ENCODE results near the gene NFATC2. TPM values are rescaled to one million over a fixed set of nuclear protein-coding genes. Genes with fewer than 3 reads are reported as not detected.

NFATC2 gene
- total RNA-seq, 1 donor from 2014 or later, result 3.9 TPM

DNA sequence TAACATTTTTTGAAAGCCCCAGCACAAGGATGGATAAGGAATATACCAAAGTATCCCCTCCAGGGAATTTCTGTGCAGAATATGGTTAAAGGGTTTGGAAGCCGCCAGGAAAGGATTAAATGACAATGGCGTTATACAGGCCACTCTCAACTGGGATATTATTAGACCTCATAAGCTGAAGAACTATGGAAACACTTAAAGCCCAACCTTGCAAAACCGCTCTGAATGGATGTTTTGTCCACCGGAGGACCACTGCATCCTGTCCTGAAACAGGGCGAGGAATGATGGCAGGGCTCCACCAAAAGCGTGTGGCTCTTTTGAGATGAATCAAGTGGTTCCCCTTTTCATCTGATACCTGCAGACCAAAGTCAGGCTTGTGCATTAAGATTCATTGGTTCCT, 32.4 kb downstream of the NFATC2 start:
- Histone ChIP-seq H3K4me1 (ENCODE audit: insufficient read depth, low read length) (peaks cover 11% of the 10 kb centered on the region), H3K9ac (ENCODE audit: low read length) (no peak overlapping the region), H4K20me1 (ENCODE audit: insufficient read depth, low read length) (peaks cover 24% of the 10 kb centered on the region), H3K36me3 (ENCODE audit: insufficient read depth, low read length) (no peaks in the 10 kb centered on the region), H3K4me3 (ENCODE audit: insufficient read depth, low read depth, low read length) (no peak overlapping the region), H3K27me3 (ENCODE audit: insufficient read depth, low read length) (no peaks in the 10 kb centered on the region), H3K79me2 (ENCODE audit: insufficient read depth, low read length) (no peaks in the 10 kb centered on the region), H3K4me2 (ENCODE audit: low read length) (no peak overlapping the region), H3K27ac (ENCODE audit: low read depth, low read length) (no peak overlapping the region), H2AFZ (ENCODE audit: low read depth, low read length) (no peak overlapping the region), H3K9me3 (ENCODE audit: insufficient read depth, low read depth, low read length) (no peaks in the 10 kb centered on the region)
- Mint-ChIP-seq H3K4me1 (ENCODE audit: low read depth, unreplicated experiment) (peaks cover 17% of the 10 kb centered on the region), H3K36me3 (ENCODE audit: low read depth, unreplicated experiment) (peaks cover 4% of the 10 kb centered on the region), H3K27me3 (ENCODE audit: low read depth, unreplicated experiment) (no peaks in the 10 kb centered on the region), H3K27ac (ENCODE audit: unreplicated experiment) (no peak overlapping the region), H3K4me3 (ENCODE audit: unreplicated experiment) (no peak overlapping the region), H3K9me3 (ENCODE audit: unreplicated experiment) (no peaks in the 10 kb centered on the region)
- DNase-seq (ENCODE audit: low read depth), result no peak
- no peak for TF ChIP-seq CTCF (IDR thresholded peaks at IDR 0.05; ENCODE audit: insufficient read depth, low read depth, low read length)
- no peak for TF ChIP-seq EZH2 (IDR thresholded peaks at IDR 0.05; ENCODE audit: insufficient read depth, low read length)
- no peak for FAIRE-seq

- peaks cover 2% of the 10 kb centered on the region for H3K36me3 Mint-ChIP-seq (ENCODE audit: low read depth, unreplicated experiment)
- Histone ChIP-seq H2AFZ (ENCODE audit: low read depth, low read length) (no peak overlapping the region), H4K20me1 (ENCODE audit: insufficient read depth, low read length) (peaks cover 24% of the 10 kb centered on the region), H3K9ac (ENCODE audit: low read length) (no peak overlapping the region), H3K27me3 (ENCODE audit: insufficient read depth, low read length) (no peaks in the 10 kb centered on the region), H3K36me3 (ENCODE audit: insufficient read depth, low read length) (no peaks in the 10 kb centered on the region), H3K4me3 (ENCODE audit: insufficient read depth, low read depth, low read length) (no peak overlapping the region), H3K4me1 (ENCODE audit: insufficient read depth, low read length) (peaks cover 11% of the 10 kb centered on the region), H3K27ac (ENCODE audit: low read depth, low read length) (no peak overlapping the region), H3K4me2 (ENCODE audit: low read length) (no peak overlapping the region), H3K9me3 (ENCODE audit: insufficient read depth, low read depth, low read length) (no peaks in the 10 kb centered on the region), H3K79me2 (ENCODE audit: insufficient read depth, low read length) (no peaks in the 10 kb centered on the region)
- H3K27ac Mint-ChIP-seq (ENCODE audit: unreplicated experiment), result peak overlapping the region; percentile 78
- FAIRE-seq (no peak), DNase-seq (ENCODE audit: low read depth) (no peak)
- no peak overlapping the region for H3K4me3 Mint-ChIP-seq (ENCODE audit: unreplicated experiment)
- peaks cover 17% of the 10 kb centered on the region for H3K4me1 Mint-ChIP-seq (ENCODE audit: low read depth, unreplicated experiment)
- no peak for TF ChIP-seq CTCF (IDR thresholded peaks at IDR 0.05; ENCODE audit: insufficient read depth, low read depth, low read length)
- no peak for TF ChIP-seq EZH2 (IDR thresholded peaks at IDR 0.05; ENCODE audit: insufficient read depth, low read length)
- no peaks in the 10 kb centered on the region for H3K27me3 Mint-ChIP-seq (ENCODE audit: low read depth, unreplicated experiment)
- H3K9me3 Mint-ChIP-seq (ENCODE audit: unreplicated experiment), result no peaks in the 10 kb centered on the region
Measured at GRCh38 chr20:51509208-51509607, 33.3 kb downstream of the NFATC2 start.

DNA sequence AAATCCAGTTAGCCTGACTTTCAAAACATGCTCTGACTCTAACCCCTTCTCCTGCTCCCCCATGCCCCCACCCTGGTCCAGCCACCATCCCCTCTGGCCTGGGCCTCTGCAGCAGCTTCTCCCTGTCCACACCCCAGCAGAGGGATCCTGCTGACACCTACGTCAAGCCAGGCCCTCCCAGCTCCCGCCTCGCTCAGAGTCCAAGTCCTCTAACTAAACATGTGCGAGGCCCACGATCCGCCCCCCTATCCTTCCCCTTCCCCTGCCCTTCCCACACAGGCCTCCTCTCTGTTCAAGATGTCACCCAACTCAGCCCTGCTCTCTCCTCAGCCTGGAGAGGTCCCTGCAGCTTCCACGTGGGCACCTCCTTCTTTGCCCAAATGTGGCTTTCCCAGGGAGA, 33.7 kb downstream of the NFATC2 start:
- no peak overlapping the region for H3K4me2 ChIP-seq (ENCODE audit: low read length)
- H3K9me3 ChIP-seq (ENCODE audit: insufficient read depth, low read depth, low read length), result no peaks in the 10 kb centered on the region
- no peak for TF ChIP-seq EZH2 (IDR thresholded peaks at IDR 0.05; ENCODE audit: insufficient read depth, low read length)
- TF ChIP-seq CTCF (IDR thresholded peaks at IDR 0.05; ENCODE audit: insufficient read depth, low read depth, low read length), result no peak
- H3K9ac ChIP-seq (ENCODE audit: low read length), result no peak overlapping the region
- no peaks in the 10 kb centered on the region for H3K9me3 Mint-ChIP-seq (ENCODE audit: unreplicated experiment)
- DNase-seq (ENCODE audit: low read depth) (no peak), FAIRE-seq (no peak)
- H3K36me3 ChIP-seq (ENCODE audit: insufficient read depth, low read length), result no peaks in the 10 kb centered on the region
- H3K27ac ChIP-seq (ENCODE audit: low read depth, low read length), result no peak overlapping the region
- peaks cover 11% of the 10 kb centered on the region for H3K4me1 ChIP-seq (ENCODE audit: insufficient read depth, low read length)
- no peaks in the 10 kb centered on the region for H3K27me3 ChIP-seq (ENCODE audit: insufficient read depth, low read length)
- H3K27ac Mint-ChIP-seq (ENCODE audit: unreplicated experiment), result peak overlapping the region; percentile 78
- H2AFZ ChIP-seq (ENCODE audit: low read depth, low read length), result no peak overlapping the region
- H3K79me2 ChIP-seq (ENCODE audit: insufficient read depth, low read length), result no peaks in the 10 kb centered on the region
- peaks cover 17% of the 10 kb centered on the region for H3K4me1 Mint-ChIP-seq (ENCODE audit: low read depth, unreplicated experiment)
- H3K4me3 Mint-ChIP-seq (ENCODE audit: unreplicated experiment), result no peak overlapping the region
- no peaks in the 10 kb centered on the region for H3K27me3 Mint-ChIP-seq (ENCODE audit: low read depth, unreplicated experiment)
- H4K20me1 ChIP-seq (ENCODE audit: insufficient read depth, low read length), result peaks cover 23% of the 10 kb centered on the region
- peaks cover 2% of the 10 kb centered on the region for H3K36me3 Mint-ChIP-seq (ENCODE audit: low read depth, unreplicated experiment)
- no peak overlapping the region for H3K4me3 ChIP-seq (ENCODE audit: insufficient read depth, low read depth, low read length)

Data from astrocyte (in vitro differentiated cells and primary cell).